Epithelial cell of esophagus (primary cell): ENCODE measurements around the gene STK24.
"Not testable (repeated sequence)": the region's sequence is repeated elsewhere in the genome, so short reads cannot be mapped to it uniquely, and the experiment has no call there.

ENCODE experiments used
- DNase-seq: peaks from one replicate; pipeline ENCODE4 v3.0.0; 2010; ENCODE audit warnings: low read depth
- H3K4me3 ChIP-seq: 2 replicates; pipeline ENCODE4 v1.5.1; 2011; ENCODE audit warnings: mild to moderate bottlenecking, low read length, control low read depth
- TF ChIP-seq, protein P1 (sequence below): IDR thresholded peaks from 2 replicates; pipeline ENCODE4 v1.5.1; 2011; ENCODE audit warnings: low read depth, mild to moderate bottlenecking, low read length, control low read depth, inconsistent platforms; ENCODE audit not compliant: insufficient read depth; ENCODE audit errors: missing control alignments

Gene STK24

DNA sequence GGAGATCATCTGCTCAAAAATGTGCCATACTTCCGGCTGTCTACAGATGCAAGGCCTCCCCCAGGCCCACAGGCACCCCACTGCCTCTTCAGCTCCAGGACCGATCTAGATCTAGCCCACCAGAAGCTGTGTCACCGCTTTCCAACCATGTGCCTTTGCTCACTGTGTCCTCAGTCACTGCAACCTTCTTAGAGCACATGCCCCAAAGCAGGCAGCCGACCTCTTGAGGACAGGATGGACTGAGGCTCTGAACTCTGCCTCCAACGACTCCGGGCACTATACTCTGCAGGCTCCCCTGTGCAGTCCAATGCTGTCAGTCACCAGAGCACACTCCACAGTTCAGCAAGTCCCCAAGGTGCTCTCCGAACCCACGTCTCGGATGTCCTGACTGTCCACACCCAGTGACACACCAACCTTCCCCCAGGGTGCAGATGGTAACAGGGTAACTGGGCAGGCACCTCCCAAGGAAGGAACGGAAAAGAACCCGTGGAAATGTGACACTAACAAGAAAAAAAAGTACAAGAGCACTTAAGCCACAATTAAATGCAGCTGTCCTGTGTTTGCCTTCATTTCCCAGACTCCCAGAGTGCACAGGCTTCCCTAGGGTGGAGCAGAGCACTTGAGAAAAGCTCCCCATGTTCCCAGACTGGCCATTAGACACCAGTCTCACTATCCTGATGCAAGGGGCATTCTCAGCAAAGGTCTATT lies 4.8 kb downstream of the STK24 start:
- DNase-seq = peak; percentile 54
- TF ChIP-seq, protein P1, sequence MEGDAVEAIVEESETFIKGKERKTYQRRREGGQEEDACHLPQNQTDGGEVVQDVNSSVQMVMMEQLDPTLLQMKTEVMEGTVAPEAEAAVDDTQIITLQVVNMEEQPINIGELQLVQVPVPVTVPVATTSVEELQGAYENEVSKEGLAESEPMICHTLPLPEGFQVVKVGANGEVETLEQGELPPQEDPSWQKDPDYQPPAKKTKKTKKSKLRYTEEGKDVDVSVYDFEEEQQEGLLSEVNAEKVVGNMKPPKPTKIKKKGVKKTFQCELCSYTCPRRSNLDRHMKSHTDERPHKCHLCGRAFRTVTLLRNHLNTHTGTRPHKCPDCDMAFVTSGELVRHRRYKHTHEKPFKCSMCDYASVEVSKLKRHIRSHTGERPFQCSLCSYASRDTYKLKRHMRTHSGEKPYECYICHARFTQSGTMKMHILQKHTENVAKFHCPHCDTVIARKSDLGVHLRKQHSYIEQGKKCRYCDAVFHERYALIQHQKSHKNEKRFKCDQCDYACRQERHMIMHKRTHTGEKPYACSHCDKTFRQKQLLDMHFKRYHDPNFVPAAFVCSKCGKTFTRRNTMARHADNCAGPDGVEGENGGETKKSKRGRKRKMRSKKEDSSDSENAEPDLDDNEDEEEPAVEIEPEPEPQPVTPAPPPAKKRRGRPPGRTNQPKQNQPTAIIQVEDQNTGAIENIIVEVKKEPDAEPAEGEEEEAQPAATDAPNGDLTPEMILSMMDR = no peak
- no peak overlapping the region for H3K4me3 ChIP-seq

DNA sequence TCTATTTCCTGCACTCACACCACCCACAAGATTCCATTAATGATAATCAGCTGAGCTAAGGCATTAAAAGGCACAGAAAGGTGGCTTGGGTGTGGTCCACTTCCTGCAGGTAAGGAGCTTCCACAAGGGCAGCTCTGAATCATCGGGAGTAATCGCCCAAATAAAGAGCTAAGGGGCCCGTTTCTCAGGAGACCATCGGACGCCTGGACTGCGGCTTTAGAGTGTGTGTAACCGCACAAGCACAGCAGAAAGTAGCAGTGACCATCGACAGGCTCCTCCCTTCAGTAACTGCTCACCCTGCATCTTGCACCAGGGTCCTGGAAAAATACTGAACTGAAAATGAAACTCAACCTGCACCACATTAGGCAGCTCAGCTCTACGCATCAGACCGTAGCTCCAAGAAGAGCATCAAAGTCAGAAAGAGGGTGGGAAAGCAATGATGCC lies 6.0 kb downstream of the STK24 start:
- H3K4me3 ChIP-seq = peak overlapping the region; percentile 33
- TF ChIP-seq, protein P1 = no peak
- peak; percentile 85 for DNase-seq

DNA sequence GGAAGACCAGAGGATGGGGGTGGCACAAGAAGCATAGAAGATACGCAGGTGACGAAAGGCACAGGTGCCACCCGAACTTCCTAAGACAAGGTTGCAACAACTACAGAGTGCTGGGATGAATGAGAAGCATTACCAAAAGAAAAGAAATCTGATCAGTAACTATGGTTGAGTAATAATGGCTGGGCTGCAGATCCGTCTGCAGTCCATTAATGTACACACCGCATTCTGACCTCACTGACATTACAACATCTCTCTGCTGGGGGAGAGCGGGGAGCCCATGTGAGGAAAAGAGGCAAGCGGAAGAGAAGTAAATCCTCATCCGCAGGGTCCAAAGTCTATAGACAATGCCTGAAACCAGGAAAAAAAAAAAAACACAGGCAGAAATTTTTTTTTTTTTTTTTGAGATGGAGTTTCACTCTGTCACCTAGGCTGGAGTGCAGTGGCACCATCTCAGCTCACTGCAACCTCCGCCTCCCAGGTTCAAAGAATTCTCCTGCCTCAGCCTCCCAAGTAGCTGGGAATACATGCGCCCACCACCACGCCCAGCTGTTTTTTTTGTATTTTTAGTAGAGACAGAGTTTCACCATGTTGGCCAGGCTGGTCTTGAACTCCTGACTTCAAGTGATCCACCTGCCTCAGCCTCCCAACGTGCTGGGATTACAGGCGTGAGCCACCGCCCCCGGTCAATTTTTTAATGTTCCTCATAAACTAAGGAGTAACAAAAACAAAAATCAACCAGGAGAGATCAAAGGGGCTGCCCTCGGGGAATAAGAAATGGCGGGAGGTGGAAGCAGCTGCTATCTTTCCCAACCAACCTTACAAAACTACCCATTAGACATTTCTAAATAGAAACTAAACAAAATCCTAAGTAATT lies 7.2 kb downstream of the STK24 start:
- not testable (repeated sequence) for DNase-seq, H3K4me3 ChIP-seq

DNA sequence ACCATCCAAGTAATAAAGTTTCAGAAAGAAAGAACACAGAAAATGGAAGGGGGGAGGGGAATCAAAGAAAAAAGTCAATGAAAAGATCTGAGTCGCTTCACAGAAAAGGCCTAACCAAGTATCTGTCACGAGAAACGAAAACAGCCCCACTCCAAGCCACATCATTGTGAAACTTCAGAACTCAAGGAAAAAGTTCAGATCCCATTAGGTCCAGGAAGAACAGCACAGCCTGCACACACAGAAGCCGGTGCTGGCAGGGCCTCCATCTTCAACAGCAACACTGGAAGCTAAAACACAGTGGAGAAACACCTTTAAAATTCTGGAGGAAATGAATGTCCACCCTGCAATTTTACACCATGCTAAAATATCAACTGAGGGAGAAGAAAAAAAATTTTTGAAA lies 8.0 kb downstream of the STK24 start:
- no peak overlapping the region for H3K4me3 ChIP-seq
- DNase-seq = no peak
- TF ChIP-seq, protein P1 = no peak

DNA sequence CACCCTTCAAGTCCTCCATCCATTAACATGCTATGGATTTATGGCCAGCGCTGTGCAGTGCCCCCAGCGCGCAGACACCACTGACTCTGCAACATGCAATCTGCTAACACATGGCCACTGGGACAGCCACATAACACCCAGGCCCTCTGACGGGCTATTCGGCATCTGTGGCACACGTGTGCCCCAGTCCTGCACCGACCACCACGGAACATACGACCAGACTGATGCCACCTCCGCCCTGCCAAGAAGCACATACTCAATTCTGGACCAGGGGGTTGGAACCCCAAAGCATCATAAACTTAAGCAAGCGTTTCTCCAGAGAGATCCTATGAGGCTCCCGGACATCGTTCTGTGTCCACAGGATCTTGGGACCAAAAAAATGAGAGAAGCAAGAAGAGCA lies 9.8 kb downstream of the STK24 start:
- DNase-seq = no peak
- no peak overlapping the region for H3K4me3 ChIP-seq
- TF ChIP-seq, protein P1 = no peak

DNA sequence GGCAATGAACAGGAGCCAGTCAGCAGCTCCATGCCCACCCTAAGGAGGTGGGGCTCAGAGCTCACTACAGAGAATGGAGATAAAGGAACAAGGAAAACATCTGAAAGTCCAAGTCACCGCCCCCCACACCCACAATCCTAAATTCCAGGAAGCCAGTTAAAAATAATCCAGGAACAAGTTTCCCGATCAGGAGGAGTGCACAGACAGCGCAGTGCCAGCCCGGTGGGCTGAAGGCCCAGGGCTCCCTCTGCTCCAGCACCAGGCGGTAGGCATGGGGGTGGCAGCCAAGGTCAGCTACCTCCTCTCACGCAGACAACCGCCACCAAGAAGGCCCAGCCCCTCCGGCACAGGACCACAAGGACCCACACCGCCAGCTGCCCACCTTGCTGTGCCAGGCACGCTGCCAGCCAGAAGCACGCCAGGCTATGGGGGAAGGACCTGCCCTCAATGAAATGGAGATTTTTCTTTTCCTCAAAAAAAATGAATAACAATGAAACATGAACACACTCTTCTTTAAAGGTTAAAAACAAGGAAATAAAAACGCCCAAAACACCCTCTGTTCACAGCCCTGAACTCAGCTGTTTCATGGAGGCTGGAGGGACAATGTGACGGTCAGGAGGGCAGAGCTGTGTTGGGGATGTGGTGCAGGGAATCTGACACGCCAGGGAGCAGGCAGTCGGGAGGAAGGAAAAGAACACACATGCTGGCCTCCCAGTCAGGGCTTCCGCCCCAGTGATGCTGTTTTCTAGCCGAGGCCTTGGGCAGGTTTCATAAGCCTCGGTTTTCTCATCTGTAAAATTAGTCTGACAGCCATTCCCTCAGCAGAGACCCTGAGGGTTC lies 11.0 kb downstream of the STK24 start:
- H3K4me3 ChIP-seq = no peak overlapping the region
- no peak for DNase-seq
- TF ChIP-seq, protein P1 = no peak

DNA sequence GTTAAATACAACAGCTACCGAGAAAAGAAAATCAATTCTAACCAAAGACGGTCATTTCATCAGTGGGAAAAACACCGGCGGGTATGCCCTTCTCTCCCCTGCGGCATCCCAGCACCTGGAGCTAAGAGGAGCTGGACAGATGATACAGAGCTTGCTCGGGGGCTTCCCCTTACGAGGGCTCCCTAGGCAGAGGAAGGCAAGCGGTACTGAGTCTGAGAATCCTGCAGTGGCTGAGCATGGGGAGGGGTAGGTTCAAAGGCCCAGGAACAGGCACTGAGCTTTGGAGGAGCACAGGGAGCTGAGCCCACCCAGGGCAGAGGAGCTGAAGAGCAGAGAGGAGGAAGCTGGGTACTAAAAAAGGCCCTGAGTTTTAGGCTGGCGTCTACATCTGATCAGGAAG lies 12.7 kb downstream of the STK24 start:
- TF ChIP-seq, protein P1 = no peak

More for the DNA sequence above, 12.7 kb downstream of the STK24 start:
- no peak for DNase-seq
- H3K4me3 ChIP-seq = no peak overlapping the region
